Tibial nerve (tissue), 4 donors: ENCODE measurements around the gene CNP. TPM values are rescaled to one million over a fixed set of nuclear protein-coding genes. Genes with fewer than 3 reads are reported as not detected.

Experiments
- DNase-seq, 2 donors: peaks; one replicate each; pipeline ENCODE4 v3.0.0-alpha.2; 2019; ENCODE audit warnings: low spot score in 2 of 2
- H3K27ac ChIP-seq, 4 donors: fragments of 200-600 bp; sonication (generic) in 3 of 4; one replicate each; pipeline ENCODE4 v1.5.1; 2017 to 2019; ENCODE audit warnings: mild to moderate bottlenecking in 1 of 4
- H3K27me3 ChIP-seq, 2 donors: fragments of 200-600 bp; sonication (generic) in 1 of 2; one replicate each; pipeline versions ENCODE4 v1.5.1 to v1.6.0; 2017 to 2019
- H3K36me3 ChIP-seq, 3 donors: fragments of 200-600 bp; sonication (generic); one replicate each; pipeline ENCODE4 v1.5.1; 2018 to 2019
- H3K4me1 ChIP-seq, 4 donors: fragments of 200-600 bp; sonication (generic) in 3 of 4; one replicate each; pipeline ENCODE4 v1.5.1; 2017 to 2019
- H3K4me3 ChIP-seq, 4 donors: fragments of 200-600 bp; sonication (generic) in 3 of 4; one replicate each; pipeline ENCODE4 v1.5.1; 2017 to 2019; ENCODE audit warnings: mild to moderate bottlenecking in 1 of 4, moderate library complexity in 1 of 4
- H3K9me3 ChIP-seq, 4 donors: fragments of 200-600 bp; sonication (generic) in 3 of 4; one replicate each; pipeline ENCODE4 v1.5.1; 2017 to 2019
- EP300 ChIP-seq, 2 donors: sonication (generic); formaldehyde crosslinking; IDR thresholded peaks; one replicate each; pipeline ENCODE4 v1.6.1; 2017; ENCODE audit warnings: antibody characterized with exemption in 2 of 2, mild to moderate bottlenecking in 1 of 2
- POLR2A ChIP-seq, 2 donors: fragments of 450-650 bp; IDR thresholded peaks; one replicate each; pipeline ENCODE4 v1.6.1; 2017; ENCODE audit warnings: antibody characterized with exemption in 2 of 2, mild to moderate bottlenecking in 2 of 2, moderate library complexity in 2 of 2
- WGBS, 2 donors: methylation state at CpG; one replicate each; pipeline ENCODE4 v1.1.5; 2018; 5-methylcytosine and 5-hydroxymethylcytosine counted together
- total RNA-seq, 4 donors: library from RNA; depleted of rRNA; stranded (reverse); fragments of >200 nt; gene quantifications; one replicate each; pipeline ENCODE4 v1.1.0, GENCODE V29; 2016
- TF ChIP-seq, protein P1 (sequence below), 5 experiments: fragments of 200-600 bp in 3 of 5; fragments of 450-650 bp in 2 of 5; sonication (generic) in 3 of 5; IDR thresholded peaks; one replicate each; pipeline ENCODE4 v1.5.1; 2016 to 2019; ENCODE audit warnings: antibody characterized with exemption in 5 of 5, mild to moderate bottlenecking in 3 of 5, moderate library complexity in 2 of 5

The CNP gene
- total RNA-seq, 4 donors from 2014 or later, result 174 to 345 (median 256) TPM

GRCh38 chr17:41975099-41976083 lies 8.8 kb downstream of the CNP start:
- peak overlapping the region; percentile 32 to 97 (median 86) for H3K27ac ChIP-seq
- peaks cover 0 to 75% (median 37%) of the 10 kb centered on the region in 4 donors for H3K4me1 ChIP-seq
- H3K4me3 ChIP-seq, result peak overlapping the region in 1 of 4 donors; percentile 7
- TF ChIP-seq EP300 (IDR thresholded peaks at IDR 0.05) (no peak), POLR2A (IDR thresholded peaks at IDR 0.05) (no peak)
- TF ChIP-seq, protein P1, sequence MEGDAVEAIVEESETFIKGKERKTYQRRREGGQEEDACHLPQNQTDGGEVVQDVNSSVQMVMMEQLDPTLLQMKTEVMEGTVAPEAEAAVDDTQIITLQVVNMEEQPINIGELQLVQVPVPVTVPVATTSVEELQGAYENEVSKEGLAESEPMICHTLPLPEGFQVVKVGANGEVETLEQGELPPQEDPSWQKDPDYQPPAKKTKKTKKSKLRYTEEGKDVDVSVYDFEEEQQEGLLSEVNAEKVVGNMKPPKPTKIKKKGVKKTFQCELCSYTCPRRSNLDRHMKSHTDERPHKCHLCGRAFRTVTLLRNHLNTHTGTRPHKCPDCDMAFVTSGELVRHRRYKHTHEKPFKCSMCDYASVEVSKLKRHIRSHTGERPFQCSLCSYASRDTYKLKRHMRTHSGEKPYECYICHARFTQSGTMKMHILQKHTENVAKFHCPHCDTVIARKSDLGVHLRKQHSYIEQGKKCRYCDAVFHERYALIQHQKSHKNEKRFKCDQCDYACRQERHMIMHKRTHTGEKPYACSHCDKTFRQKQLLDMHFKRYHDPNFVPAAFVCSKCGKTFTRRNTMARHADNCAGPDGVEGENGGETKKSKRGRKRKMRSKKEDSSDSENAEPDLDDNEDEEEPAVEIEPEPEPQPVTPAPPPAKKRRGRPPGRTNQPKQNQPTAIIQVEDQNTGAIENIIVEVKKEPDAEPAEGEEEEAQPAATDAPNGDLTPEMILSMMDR (IDR thresholded peaks at IDR 0.05), result no peak
- WGBS, 2 donors, result 61 to 70% methylated on average over 9 of the region's 9 CpGs
- no peaks in the 10 kb centered on the region for H3K9me3 ChIP-seq
- no peak for DNase-seq
- no peaks in the 10 kb centered on the region for H3K27me3 ChIP-seq
- H3K36me3 ChIP-seq, result peaks cover 3 to 100% (median 39%) of the 10 kb centered on the region in 3 donors

GRCh38 chr17:41976142-41976768 lies 9.7 kb downstream of the CNP start:
- DNase-seq, result no peak
- Histone ChIP-seq H3K36me3 (peaks cover 8 to 100% (median 47%) of the 10 kb centered on the region in 3 donors), H3K9me3 (no peaks in the 10 kb centered on the region), H3K4me1 (peaks cover 0 to 68% (median 35%) of the 10 kb centered on the region in 4 donors), H3K27ac (peak overlapping the region; percentile 11 to 97 (median 86)), H3K27me3 (no peaks in the 10 kb centered on the region), H3K4me3 (peak overlapping the region in 2 of 4 donors; percentile 1 to 7)
- TF ChIP-seq EP300 (IDR thresholded peaks at IDR 0.05) (peak in 1 of 2 donors; percentile 50), POLR2A (IDR thresholded peaks at IDR 0.05) (peak in 1 of 2 donors; percentile 44)
- TF ChIP-seq, protein P1 (IDR thresholded peaks at IDR 0.05), result no peak
- 34 to 35% methylated on average over 11 of the region's 11 CpGs for WGBS, 2 donors

- 82 to 86% methylated on average over 4 of the region's 4 CpGs for WGBS, 2 donors
- H3K4me3 ChIP-seq, result no peak overlapping the region
- peaks cover 10 to 100% (median 55%) of the 10 kb centered on the region in 3 donors for H3K36me3 ChIP-seq
Observed at GRCh38 chr17:41977991-41978390, 11.4 kb downstream of the CNP start.

DNA sequence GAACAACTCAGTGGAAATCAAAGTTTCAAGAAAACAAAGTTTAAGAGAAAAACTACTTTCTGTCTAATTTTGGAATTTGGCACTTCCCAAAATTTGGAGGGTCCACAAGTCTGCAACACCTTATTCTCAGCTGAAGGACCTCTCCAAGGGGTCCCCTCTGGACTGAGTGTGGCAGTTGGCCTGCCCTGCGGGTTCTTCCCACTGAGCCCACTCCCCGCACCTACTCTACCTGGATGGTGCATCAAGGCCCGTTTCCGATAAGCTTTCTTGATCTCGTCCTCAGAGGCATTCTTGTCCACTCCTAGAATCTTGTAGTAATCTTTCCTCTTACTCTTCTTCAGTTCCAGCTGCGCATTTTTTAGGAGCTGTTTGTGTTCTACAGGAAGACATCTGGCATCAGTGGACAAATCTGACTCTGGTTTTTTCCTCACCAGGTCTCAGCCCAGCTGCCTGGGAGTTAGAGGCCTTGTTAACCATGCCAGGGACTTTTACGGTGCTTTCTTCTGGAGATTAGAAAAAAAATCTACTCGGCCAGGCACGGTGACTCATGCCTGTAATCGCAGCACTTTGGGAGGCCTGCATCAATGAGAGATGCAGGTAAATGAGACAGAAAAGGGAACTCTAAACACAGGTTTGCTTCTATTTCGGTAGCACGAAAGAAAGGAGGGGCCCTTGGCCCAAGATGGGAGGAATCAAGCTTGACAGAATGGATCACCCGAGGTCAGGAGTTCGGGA lies 15.6 kb downstream of the CNP start:
- peaks cover 0 to 10% (median 0%) of the 10 kb centered on the region in 4 donors for H3K4me1 ChIP-seq
- no peak overlapping the region for H3K4me3 ChIP-seq
- no peak overlapping the region for H3K27ac ChIP-seq
- no peaks in the 10 kb centered on the region for H3K9me3 ChIP-seq
- H3K27me3 ChIP-seq, result no peaks in the 10 kb centered on the region
- TF ChIP-seq EP300 (IDR thresholded peaks at IDR 0.05), result no peak
- TF ChIP-seq, protein P1 (IDR thresholded peaks at IDR 0.05), result no peak
- no peak for TF ChIP-seq POLR2A (IDR thresholded peaks at IDR 0.05)
- no peak for DNase-seq
- H3K36me3 ChIP-seq, result peaks cover 10 to 100% (median 51%) of the 10 kb centered on the region in 3 donors
- WGBS, 2 donors, result 85 to 88% methylated on average over 14 of the region's 14 CpGs

More at GRCh38 chr17:41977991-41978390, 11.4 kb downstream of the CNP start:
- H3K4me1 ChIP-seq, result peaks cover 0 to 52% (median 19%) of the 10 kb centered on the region in 4 donors
- no peak for DNase-seq
- H3K27ac ChIP-seq, result peak overlapping the region in 2 of 4 donors; percentile 94 to 97
- no peaks in the 10 kb centered on the region for H3K27me3 ChIP-seq
- no peaks in the 10 kb centered on the region for H3K9me3 ChIP-seq
- TF ChIP-seq POLR2A (IDR thresholded peaks at IDR 0.05), result no peak

GRCh38 chr17:41984454-41984853 lies 17.9 kb downstream of the CNP start:
- Histone ChIP-seq H3K27ac (no peak overlapping the region), H3K27me3 (no peaks in the 10 kb centered on the region), H3K4me3 (no peak overlapping the region), H3K9me3 (no peaks in the 10 kb centered on the region), H3K4me1 (no peaks in the 10 kb centered on the region), H3K36me3 (peaks cover 10 to 100% (median 50%) of the 10 kb centered on the region in 3 donors)
- TF ChIP-seq, protein P1 (IDR thresholded peaks at IDR 0.05), result no peak
- TF ChIP-seq POLR2A (IDR thresholded peaks at IDR 0.05) (no peak), EP300 (IDR thresholded peaks at IDR 0.05) (no peak)
- 91 to 96% methylated on average over 8 of the region's 8 CpGs for WGBS, 2 donors
- no peak for DNase-seq
